ENCODE results near the gene TECTB.

Gene TECTB

GRCh38 chr10:112298581-112298980 lies 15.4 kb downstream of the TECTB start:
- Histone ChIP-seq H3K4me1 (ENCODE audit: low read depth, poor library complexity, severe bottlenecking) (no peaks in the 10 kb centered on the region), H3K36me3 (ENCODE audit: insufficient read depth) (no peaks in the 10 kb centered on the region), H3K4me3 (IDR thresholded peaks at IDR 0.05; ENCODE audit: insufficient read depth, low read depth, low read length) (no peak overlapping the region), H4K20me1 (ENCODE audit: insufficient read depth) (no peaks in the 10 kb centered on the region), H3K27me3 (ENCODE audit: insufficient read depth, low read depth) (no peaks in the 10 kb centered on the region), H3K4me2 (no peak overlapping the region), H3K79me2 (ENCODE audit: insufficient read depth, low read depth) (no peaks in the 10 kb centered on the region), H3K9ac (no peak overlapping the region), H3K27ac (no peak overlapping the region), H2AFZ (ENCODE audit: low read depth) (no peak overlapping the region)
- no peak for TF ChIP-seq CTCF (conservative IDR thresholded peaks at IDR 0.05; ENCODE audit: low read depth, low read length)

DNA sequence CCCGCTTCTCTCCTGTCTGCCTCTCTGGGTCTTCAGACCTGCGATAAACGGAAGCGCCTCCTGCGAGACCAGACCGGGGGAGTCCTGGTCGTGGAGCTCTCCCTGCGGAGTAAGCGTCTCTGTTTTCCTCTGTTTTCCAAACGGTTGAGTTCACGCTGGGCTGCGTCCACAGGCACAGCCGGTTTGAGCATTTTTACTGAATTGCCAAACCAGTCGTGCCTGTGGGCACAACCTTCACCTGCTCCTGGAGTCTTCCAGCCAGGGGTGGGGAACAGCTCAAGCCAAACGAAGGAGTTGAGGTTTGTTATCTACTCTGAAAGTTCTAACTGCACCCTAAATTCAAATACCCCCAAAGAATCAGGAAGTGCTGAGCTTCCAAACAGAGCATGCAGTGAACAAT lies 16.3 kb downstream of the TECTB start:
- no peak for TF ChIP-seq CTCF (conservative IDR thresholded peaks at IDR 0.05; ENCODE audit: low read depth, low read length)
- H3K27ac ChIP-seq: no peak overlapping the region
- H3K4me1 ChIP-seq (ENCODE audit: low read depth, poor library complexity, severe bottlenecking): no peaks in the 10 kb centered on the region
- no peaks in the 10 kb centered on the region for H3K36me3 ChIP-seq (ENCODE audit: insufficient read depth)
- H3K4me2 ChIP-seq: no peak overlapping the region
- H3K79me2 ChIP-seq (ENCODE audit: insufficient read depth, low read depth): no peaks in the 10 kb centered on the region
- no peak overlapping the region for H3K9ac ChIP-seq
- no peaks in the 10 kb centered on the region for H3K27me3 ChIP-seq (ENCODE audit: insufficient read depth, low read depth)
- H4K20me1 ChIP-seq (ENCODE audit: insufficient read depth): no peaks in the 10 kb centered on the region
- no peak overlapping the region for H2AFZ ChIP-seq (ENCODE audit: low read depth)
- no peak overlapping the region for H3K4me3 ChIP-seq (IDR thresholded peaks at IDR 0.05; ENCODE audit: insufficient read depth, low read depth, low read length)

GRCh38 chr10:112302335-112302734 lies 19.1 kb downstream of the TECTB start:
- Histone ChIP-seq H3K4me2 (no peak overlapping the region), H3K4me1 (ENCODE audit: low read depth, poor library complexity, severe bottlenecking) (no peaks in the 10 kb centered on the region), H3K27ac (no peak overlapping the region), H3K9ac (no peak overlapping the region), H2AFZ (ENCODE audit: low read depth) (no peak overlapping the region), H4K20me1 (ENCODE audit: insufficient read depth) (no peaks in the 10 kb centered on the region), H3K27me3 (ENCODE audit: insufficient read depth, low read depth) (no peaks in the 10 kb centered on the region), H3K4me3 (IDR thresholded peaks at IDR 0.05; ENCODE audit: insufficient read depth, low read depth, low read length) (no peak overlapping the region), H3K36me3 (ENCODE audit: insufficient read depth) (no peaks in the 10 kb centered on the region), H3K79me2 (ENCODE audit: insufficient read depth, low read depth) (no peaks in the 10 kb centered on the region)
- no peak for TF ChIP-seq CTCF (conservative IDR thresholded peaks at IDR 0.05; ENCODE audit: low read depth, low read length)

- Histone ChIP-seq H3K9ac (no peak overlapping the region), H3K4me2 (no peak overlapping the region), H3K27ac (no peak overlapping the region), H3K4me1 (ENCODE audit: low read depth, poor library complexity, severe bottlenecking) (no peaks in the 10 kb centered on the region), H3K79me2 (ENCODE audit: insufficient read depth, low read depth) (no peaks in the 10 kb centered on the region), H3K36me3 (ENCODE audit: insufficient read depth) (no peaks in the 10 kb centered on the region), H3K4me3 (IDR thresholded peaks at IDR 0.05; ENCODE audit: insufficient read depth, low read depth, low read length) (no peak overlapping the region), H3K27me3 (ENCODE audit: insufficient read depth, low read depth) (no peaks in the 10 kb centered on the region), H4K20me1 (ENCODE audit: insufficient read depth) (no peaks in the 10 kb centered on the region), H2AFZ (ENCODE audit: low read depth) (no peak overlapping the region)
- no peak for TF ChIP-seq CTCF (conservative IDR thresholded peaks at IDR 0.05; ENCODE audit: low read depth, low read length)
These were observed 20.3 kb downstream of the TECTB start for GRCh38 chr10:112303528-112303927.
